Neuronal stem cell (in vitro differentiated cells): ENCODE measurements around the gene PPP5C.
A peak's percentile ranks its signal among the peaks of the same experiment; 100 is the strongest.

Experiments used
- DNase-seq: peaks from one replicate; pipeline ENCODE4 v3.0.0-alpha.2; 2013; ENCODE audit warnings: low spot score
- H2AFZ ChIP-seq: one replicate; pipeline ENCODE4 v1.6.1; 2013; ENCODE audit warnings: mild to moderate bottlenecking, low read length, inconsistent platforms
- H2AK5ac ChIP-seq: 2 replicates; pipeline ENCODE4 v1.6.1; 2013; ENCODE audit warnings: low read depth, mild to moderate bottlenecking, inconsistent platforms, low read length, moderate library complexity, mixed read lengths
- H2BK120ac ChIP-seq: 2 replicates; pipeline ENCODE4 v1.6.1; 2013; ENCODE audit warnings: low read depth, mild to moderate bottlenecking, inconsistent platforms, low read length, moderate library complexity, mixed read lengths
- H2BK12ac ChIP-seq: one replicate; pipeline ENCODE4 v1.6.1; 2013; ENCODE audit warnings: low read length, inconsistent platforms
- H2BK15ac ChIP-seq: 2 replicates; pipeline ENCODE4 v1.6.1; 2013; ENCODE audit warnings: mild to moderate bottlenecking, low read length, inconsistent platforms, mixed read lengths
- H2BK5ac ChIP-seq: one replicate; pipeline ENCODE4 v1.6.1; 2013; ENCODE audit warnings: inconsistent platforms, mild to moderate bottlenecking, low read length, moderate library complexity
- H3K14ac ChIP-seq: one replicate; pipeline ENCODE4 v1.6.1; 2013; ENCODE audit warnings: low read length, inconsistent platforms
- H3K18ac ChIP-seq: 2 replicates; pipeline ENCODE4 v1.6.1; 2013; ENCODE audit warnings: low read length, inconsistent platforms
- H3K23ac ChIP-seq: 2 replicates; pipeline ENCODE4 v1.6.1; 2013; ENCODE audit warnings: low read depth, mild to moderate bottlenecking, mixed read lengths, low read length, inconsistent platforms; ENCODE audit not compliant: poor library complexity
- H3K27ac ChIP-seq: replicated peaks from 3 replicates; pipeline ENCODE4 v1.5.1; 2013; ENCODE audit warnings: low read length, inconsistent platforms
- H3K27me3 ChIP-seq, 3 experiments: 2 replicates each; pipeline ENCODE4 v1.6.1; 2013; ENCODE audit warnings: low read length in 3 of 3, mild to moderate bottlenecking in 2 of 3, inconsistent platforms in 1 of 3, low read depth in 1 of 3, mixed read lengths in 1 of 3, moderate library complexity in 1 of 3; ENCODE audit not compliant: control insufficient read depth in 3 of 3, insufficient read depth in 3 of 3
- H3K36me3 ChIP-seq, 2 donors: replicated peaks in 1 of 2; 2 replicates each; pipeline ENCODE4 v1.6.1; 2013; ENCODE audit warnings: low read length in 2 of 2; ENCODE audit not compliant: control insufficient read depth in 2 of 2, insufficient read depth in 2 of 2
- H3K4ac ChIP-seq: 2 replicates; pipeline ENCODE4 v1.6.1; 2013; ENCODE audit warnings: inconsistent platforms, mild to moderate bottlenecking, low read length, moderate library complexity
- H3K4me1 ChIP-seq, 2 donors: 1 replicate in 1 of 2; 2 replicates in 1 of 2; pipeline ENCODE4 v1.6.1; 2013; ENCODE audit warnings: low read length in 2 of 2, low read depth in 1 of 2; ENCODE audit not compliant: control insufficient read depth in 2 of 2, insufficient read depth in 1 of 2
- H3K4me2 ChIP-seq: one replicate; pipeline ENCODE4 v1.6.1; 2013; ENCODE audit warnings: mild to moderate bottlenecking, low read length, inconsistent platforms; ENCODE audit not compliant: insufficient read depth, poor library complexity, severe bottlenecking
- H3K4me3 ChIP-seq, 2 donors: 2 replicates each; pipeline ENCODE4 v1.5.1; 2013; ENCODE audit warnings: low read length in 2 of 2, mild to moderate bottlenecking in 2 of 2, inconsistent platforms in 1 of 2, moderate library complexity in 1 of 2
- H3K79me1 ChIP-seq: one replicate; pipeline ENCODE4 v1.6.1; 2013; ENCODE audit warnings: low read depth, mild to moderate bottlenecking, inconsistent platforms, low read length, moderate library complexity
- H3K9ac ChIP-seq: one replicate; pipeline ENCODE4 v1.6.1; 2013; ENCODE audit warnings: mild to moderate bottlenecking, low read depth, low read length, inconsistent platforms; ENCODE audit not compliant: poor library complexity
- H3K9me3 ChIP-seq, 2 donors: replicated peaks in 1 of 2; 2 replicates each; pipeline versions ENCODE3 to v1.6.1; 2013; ENCODE audit warnings: low read length in 2 of 2, mild to moderate bottlenecking in 2 of 2, inconsistent platforms in 1 of 2, low read depth in 1 of 2, mixed read lengths in 1 of 2, moderate library complexity in 1 of 2; ENCODE audit not compliant: control insufficient read depth in 2 of 2, insufficient read depth in 1 of 2
- H4K8ac ChIP-seq: one replicate; pipeline ENCODE4 v1.6.1; 2013; ENCODE audit warnings: low read depth, mild to moderate bottlenecking, inconsistent platforms, low read length, moderate library complexity
- H4K91ac ChIP-seq: one replicate; pipeline ENCODE4 v1.6.1; 2013; ENCODE audit warnings: low read length, low read depth, mild to moderate bottlenecking, inconsistent platforms; ENCODE audit not compliant: poor library complexity
- WGBS, 2 donors: extraction: QIAGEN DNeasy Blood & Tissue Kit; methylation state at CpG; one replicate each; pipeline ENCODE4 v1.1.7; 2013; ENCODE audit warnings: missing lambda C conversion rate in 2 of 2, mixed read lengths in 1 of 2; ENCODE audit not compliant: insufficient read length in 2 of 2, insufficient replicate concordance in 1 of 2; ENCODE audit errors: extremely low coverage in 2 of 2; 5-methylcytosine and 5-hydroxymethylcytosine counted together

The PPP5C gene

DNA sequence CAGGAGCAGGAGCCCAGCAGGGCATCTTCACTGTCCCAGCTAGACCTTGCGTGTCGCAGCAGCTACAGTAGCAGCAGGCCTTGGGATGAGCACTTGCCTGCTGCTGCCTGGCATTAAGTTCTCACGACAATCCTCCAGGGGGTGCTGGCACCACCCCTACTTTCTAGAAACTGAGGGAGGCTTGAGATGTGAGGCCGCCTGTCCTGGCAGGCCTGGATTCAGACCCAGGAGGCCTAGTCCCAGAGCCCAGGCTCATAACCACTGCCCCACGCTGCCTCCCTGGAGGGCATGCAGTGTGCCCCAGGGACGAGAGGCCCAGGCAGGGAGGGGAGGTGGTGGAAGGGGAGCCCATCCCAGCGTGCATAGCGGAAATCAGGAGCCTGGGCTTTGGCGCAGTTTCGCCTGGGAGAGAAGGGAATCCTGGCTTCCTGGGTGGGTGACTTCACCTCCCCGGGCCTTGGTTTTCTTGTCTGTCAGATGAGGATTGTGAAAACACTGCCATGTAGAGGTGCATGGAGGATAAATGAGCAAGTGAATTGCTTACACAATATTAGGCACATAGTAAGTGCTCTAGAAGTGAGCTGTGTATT is 26.1 kb downstream of the PPP5C start:
- Histone ChIP-seq H2BK15ac (no peak overlapping the region), H4K91ac (no peak overlapping the region), H2BK5ac (no peak overlapping the region), H3K9me3 (peaks cover 0 to 2% of the 10 kb centered on the region in 2 donors), H3K27ac (peak overlapping the region; percentile 94), H3K23ac (no peak overlapping the region), H3K14ac (no peak overlapping the region), H2AFZ (no peak overlapping the region), H3K4me3 (peak overlapping the region in 1 of 2 donors; percentile 39), H4K8ac (no peak overlapping the region), H3K79me1 (peaks cover 19% of the 10 kb centered on the region), H2AK5ac (peak overlapping the region; percentile 40), H3K4ac (no peak overlapping the region), H3K36me3 (peaks cover 22 to 84% of the 10 kb centered on the region in 2 donors), H2BK12ac (peak overlapping the region; percentile 18), H2BK120ac (peak overlapping the region; percentile 78), H3K27me3 (no peaks in the 10 kb centered on the region), H3K4me1 (peaks cover 16 to 18% of the 10 kb centered on the region in 2 donors), H3K18ac (peak overlapping the region; percentile 93), H3K9ac (peak overlapping the region; percentile 71), H3K4me2 (no peak overlapping the region)
- WGBS, 2 donors = no CpG with 5 or more reads among the region's 11 CpGs
- DNase-seq = peak; percentile 11

DNA sequence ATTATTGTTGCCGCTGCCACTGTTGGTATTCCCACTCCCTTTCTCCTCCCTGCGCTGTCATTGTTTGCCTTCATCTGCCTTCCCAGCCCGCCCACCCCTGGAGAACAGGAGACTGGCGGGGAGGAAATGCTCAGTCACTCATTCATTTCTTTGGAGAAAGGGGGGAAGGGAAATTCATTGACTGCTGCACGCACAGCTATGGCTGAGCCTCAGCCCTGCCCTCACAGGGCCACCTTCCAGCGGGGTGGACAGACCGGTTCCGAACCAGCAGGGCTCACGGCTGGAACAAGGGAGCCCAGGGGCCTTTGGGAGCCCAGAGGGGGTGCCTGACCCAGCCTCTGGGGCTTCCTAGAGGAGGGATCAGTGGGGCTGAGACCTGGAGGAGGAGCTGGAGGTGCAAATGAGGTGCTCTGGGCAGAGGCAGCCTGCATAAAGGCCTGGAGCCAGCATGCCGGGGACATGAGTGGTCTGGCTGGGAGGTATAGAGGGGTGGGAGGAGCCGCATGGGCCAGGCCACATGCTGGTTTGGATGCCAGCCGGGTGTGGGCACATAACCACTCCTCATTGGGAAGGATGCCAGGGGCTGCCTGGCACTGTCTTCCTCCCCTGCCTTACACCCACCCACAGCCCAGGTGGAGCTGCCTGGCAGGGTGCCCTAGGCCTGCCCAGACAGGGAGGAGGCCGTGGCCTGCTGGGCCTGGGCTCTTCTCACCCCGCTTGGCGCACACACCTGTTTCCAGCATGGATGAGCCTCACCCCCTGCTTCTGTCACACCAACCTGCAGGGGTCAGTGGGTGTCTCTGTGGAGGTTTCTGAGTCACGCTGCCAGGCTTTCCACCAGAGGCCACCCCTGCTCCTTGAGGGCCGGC is 26.8 kb downstream of the PPP5C start:
- H3K4me3 ChIP-seq = peak overlapping the region in 1 of 2 donors; percentile 11
- H3K18ac ChIP-seq = peak overlapping the region; percentile 62
- H3K14ac ChIP-seq = no peak overlapping the region
- H3K4me2 ChIP-seq = peak overlapping the region; percentile 28
- H2BK15ac ChIP-seq = peak overlapping the region; percentile 62
- H3K9me3 ChIP-seq = peaks cover 0 to 2% of the 10 kb centered on the region in 2 donors
- peaks cover 16 to 18% of the 10 kb centered on the region in 2 donors for H3K4me1 ChIP-seq
- peak overlapping the region; percentile 10 for H2BK120ac ChIP-seq
- H4K91ac ChIP-seq = no peak overlapping the region
- no peak overlapping the region for H3K9ac ChIP-seq
- no peak overlapping the region for H2AFZ ChIP-seq
- H2AK5ac ChIP-seq = peak overlapping the region; percentile 96
- no peak overlapping the region for H3K4ac ChIP-seq
- H3K36me3 ChIP-seq = peaks cover 20 to 84% of the 10 kb centered on the region in 2 donors
- peak overlapping the region; percentile 94 for H3K27ac ChIP-seq
- H3K27me3 ChIP-seq = no peaks in the 10 kb centered on the region
- DNase-seq = peak; percentile 20
- peak overlapping the region; percentile 81 for H3K23ac ChIP-seq
- H2BK12ac ChIP-seq = peak overlapping the region; percentile 93
- WGBS, 2 donors = no CpG with 5 or more reads among the region's 17 CpGs
- peaks cover 17% of the 10 kb centered on the region for H3K79me1 ChIP-seq
- H2BK5ac ChIP-seq = peak overlapping the region; percentile 2
- no peak overlapping the region for H4K8ac ChIP-seq

DNA sequence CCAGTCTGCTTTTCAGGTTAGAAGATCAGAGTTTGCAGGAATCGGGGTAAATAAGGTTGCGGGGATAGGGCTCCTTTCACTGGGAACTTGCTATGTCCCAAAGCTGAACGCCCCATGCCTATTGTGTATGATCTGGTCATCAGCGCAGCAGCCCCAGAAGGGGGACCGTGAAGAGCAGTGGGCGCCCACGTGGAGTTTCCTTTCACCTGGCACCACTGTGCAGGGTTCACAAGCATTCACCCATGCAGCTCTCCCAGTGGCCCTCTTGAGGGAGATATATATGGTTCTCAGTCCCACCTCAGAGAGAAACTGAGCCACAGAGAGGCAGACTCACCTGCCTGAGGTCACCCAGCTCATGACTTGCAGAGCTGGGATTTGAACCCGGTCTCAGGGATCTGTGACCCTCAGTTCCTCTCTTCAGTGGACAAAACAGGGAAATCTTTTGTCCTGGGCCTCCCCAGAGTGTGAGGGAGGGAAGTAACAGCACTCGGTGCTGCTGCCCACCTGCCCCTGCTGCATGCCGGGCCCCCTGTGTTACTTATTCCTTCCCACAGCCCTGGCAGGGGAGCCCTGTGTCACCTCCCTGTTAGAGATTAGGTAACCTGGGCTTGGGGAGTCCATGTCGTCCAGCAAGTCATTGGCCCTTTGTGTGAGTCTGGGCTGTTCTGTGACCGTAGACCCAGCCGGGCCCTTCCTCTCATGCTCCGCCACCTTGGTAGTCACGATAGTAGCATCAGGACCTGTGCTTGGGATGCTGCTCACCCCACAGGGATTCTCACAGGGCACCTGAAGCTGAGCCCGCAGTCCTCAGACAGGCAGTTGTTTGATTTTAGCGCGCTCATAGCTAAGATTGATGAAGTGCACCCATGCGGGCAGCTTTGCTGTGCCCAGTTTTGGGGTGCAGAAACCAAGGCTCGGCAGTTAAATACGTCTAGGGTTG is 27.9 kb downstream of the PPP5C start:
- no peak overlapping the region for H3K27ac ChIP-seq
- peak overlapping the region; percentile 10 for H2BK120ac ChIP-seq
- H3K79me1 ChIP-seq = peaks cover 14% of the 10 kb centered on the region
- no CpG with 5 or more reads among the region's 21 CpGs for WGBS, 2 donors
- no peak overlapping the region for H3K4me3 ChIP-seq
- H3K18ac ChIP-seq = peak overlapping the region; percentile 62
- H2AFZ ChIP-seq = no peak overlapping the region
- H3K23ac ChIP-seq = no peak overlapping the region
- peak overlapping the region; percentile 96 for H2AK5ac ChIP-seq
- H3K4me2 ChIP-seq = no peak overlapping the region
- H4K91ac ChIP-seq = no peak overlapping the region
- no peak overlapping the region for H3K9ac ChIP-seq
- H2BK12ac ChIP-seq = no peak overlapping the region
- H3K4me1 ChIP-seq = peaks cover 16 to 18% of the 10 kb centered on the region in 2 donors
- H2BK15ac ChIP-seq = no peak overlapping the region
- H3K14ac ChIP-seq = no peak overlapping the region
- peaks cover 20 to 89% of the 10 kb centered on the region in 2 donors for H3K36me3 ChIP-seq
- no peak overlapping the region for H4K8ac ChIP-seq
- peaks cover 0 to 2% of the 10 kb centered on the region in 2 donors for H3K9me3 ChIP-seq
- H2BK5ac ChIP-seq = peak overlapping the region; percentile 2
- no peak for DNase-seq
- H3K4ac ChIP-seq = no peak overlapping the region
- no peaks in the 10 kb centered on the region for H3K27me3 ChIP-seq
